CD1c-positive myeloid dendritic cell (primary cell): Measurements from ENCODE around the gene RND1.

Experiments
- DNase-seq: peaks from one replicate; pipeline ENCODE4 v3.0.0-alpha.2; 2016; ENCODE audit errors: extremely low spot score

Gene RND1

DNA sequence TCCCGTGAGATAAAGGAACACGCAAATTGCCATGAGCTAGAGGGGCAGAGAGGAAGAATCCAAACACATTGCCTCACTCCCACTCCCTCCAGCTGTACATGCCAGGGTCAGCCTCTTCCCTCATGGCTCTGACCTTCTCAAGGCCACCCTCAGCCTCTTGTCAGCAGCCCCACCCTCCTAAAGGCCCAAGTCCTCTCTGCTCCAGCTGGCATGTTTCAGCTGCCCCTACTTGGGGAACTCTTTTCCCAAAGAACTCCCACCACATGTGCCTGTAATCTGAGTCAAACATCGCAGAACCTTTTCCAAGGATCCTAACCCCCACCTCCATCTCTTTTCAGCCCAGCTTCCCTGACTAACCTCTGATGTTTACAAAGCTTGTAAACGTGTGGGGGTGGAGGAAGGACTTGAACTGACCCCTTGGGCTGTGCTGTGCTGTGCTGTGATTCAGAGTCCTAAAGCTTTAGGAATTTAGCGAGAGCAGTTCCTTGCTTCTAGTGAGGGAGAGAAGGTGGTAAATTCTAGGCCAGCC lies 54.7 kb downstream of the RND1 start:
- no peak for DNase-seq

DNA sequence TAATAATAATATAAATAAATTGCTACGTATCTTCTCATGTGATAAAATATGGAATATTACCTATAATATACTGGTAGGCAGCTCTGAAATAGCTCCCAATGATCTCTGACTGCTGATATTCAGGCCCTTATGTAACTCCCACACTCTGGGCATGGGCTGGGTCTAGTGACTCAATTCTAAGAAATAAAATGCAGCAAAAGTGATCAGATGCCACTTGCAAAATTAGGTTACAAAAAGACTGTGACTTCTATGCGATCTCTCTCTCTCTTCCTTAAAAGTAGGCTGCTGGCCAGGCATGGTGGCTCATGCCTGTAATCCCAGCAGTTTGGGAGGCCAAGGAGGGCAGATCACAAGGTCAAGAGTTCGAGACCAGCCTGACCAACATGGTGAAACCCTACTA lies 57.7 kb downstream of the RND1 start:
- DNase-seq: no peak
